ENCODE results near the gene FAM181A.

The FAM181A gene

DNA sequence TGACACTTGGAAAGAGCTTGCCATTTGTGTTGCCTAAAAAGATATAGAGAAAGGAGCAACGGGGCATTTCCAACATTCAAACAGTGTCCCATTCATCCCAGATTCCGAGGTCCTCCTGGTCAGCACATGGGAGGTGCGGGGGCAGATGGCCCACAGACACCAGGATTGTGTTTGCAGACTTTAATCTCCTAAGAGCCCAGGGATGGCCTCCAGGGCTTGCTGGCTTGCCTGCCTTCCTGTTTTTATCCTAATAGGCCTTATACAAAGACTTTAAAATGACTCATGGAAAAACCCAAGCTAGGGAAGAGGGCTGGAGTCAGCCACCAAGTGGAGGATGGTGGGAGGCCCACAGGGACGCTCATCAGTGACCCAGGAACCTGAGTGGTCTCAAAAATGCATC is 21.5 kb upstream of the FAM181A start:
- DNase-seq = no peak

DNA sequence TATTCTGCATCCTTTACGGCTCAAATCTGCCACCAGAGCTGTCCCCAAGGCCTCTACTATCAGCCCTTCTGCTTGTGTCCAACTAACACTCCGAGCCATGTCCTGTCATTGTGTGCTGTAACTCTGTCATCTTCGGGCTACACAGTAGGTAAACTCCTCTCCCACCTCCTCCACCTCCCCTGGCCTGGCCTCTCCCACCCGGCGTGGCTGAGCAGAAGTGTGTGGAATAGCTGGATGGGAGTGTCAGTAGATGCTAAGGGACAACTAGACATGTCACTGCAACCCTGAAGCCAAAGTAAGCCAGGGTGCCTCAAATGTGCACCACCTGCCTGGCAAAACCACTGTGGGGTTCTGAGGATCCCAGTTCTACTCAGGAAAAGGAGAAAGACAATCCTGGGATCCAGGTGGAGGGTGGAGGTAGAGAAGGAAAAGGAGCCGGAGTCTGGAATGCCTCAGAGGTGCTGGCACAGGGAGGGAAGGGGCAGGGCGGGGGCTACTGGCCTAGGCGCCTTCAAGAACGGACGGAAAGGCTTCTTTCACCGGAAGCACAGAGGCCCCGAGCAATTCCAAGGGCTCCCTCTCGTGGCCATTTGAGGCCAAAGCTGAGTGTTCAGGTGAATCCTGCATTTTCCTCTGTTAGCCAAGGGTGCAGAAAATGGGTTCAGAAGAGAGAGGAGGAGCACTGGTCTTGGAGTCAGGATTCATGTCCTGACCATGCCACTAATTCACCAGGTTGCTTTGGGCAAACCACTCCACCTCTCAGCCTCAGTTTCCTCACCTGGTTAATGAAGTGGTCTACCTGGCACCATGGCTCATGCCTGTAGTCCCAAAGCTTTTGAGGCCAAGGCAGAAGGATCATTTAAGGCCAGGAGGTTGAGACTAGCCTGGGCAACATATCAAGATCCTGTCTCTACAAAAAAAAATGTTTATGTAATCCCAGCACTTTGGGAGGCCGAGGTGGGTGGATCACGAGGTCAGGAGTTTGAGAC is 20.5 kb upstream of the FAM181A start:
- peak; percentile 3 for DNase-seq

DNA sequence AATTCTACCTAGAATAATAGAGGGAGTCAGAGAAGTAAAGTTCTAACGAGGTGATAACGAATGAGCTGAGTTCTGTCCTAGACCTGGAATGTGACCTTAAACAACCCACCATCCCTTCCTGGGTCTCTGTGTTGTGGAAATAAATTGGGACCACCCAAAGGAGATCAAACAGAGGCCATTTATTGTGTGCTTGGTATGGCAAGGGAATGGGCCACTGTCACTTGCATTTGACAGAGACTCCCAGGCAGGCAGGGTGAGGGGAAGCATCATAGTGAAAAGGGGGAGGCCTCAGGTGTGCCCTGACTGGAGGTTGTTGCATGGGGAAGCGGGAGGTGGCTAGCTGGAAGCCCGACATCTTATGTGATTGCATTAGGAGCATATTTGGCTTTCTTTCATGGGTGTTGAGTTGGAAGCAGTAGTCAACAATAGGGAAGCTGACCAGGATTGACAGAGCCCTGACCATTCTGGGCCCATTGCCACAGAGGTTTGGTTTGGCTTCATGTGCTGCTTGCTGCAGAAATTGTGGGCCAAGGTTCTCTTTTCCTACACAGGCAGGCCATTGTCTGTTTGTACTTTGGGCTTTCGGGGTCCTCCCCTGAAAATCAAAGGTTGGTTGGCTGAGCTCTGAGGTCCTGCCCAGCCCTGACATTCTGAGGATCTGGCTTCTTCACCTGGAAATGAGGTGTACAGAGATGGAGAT is 17.6 kb upstream of the FAM181A start:
- DNase-seq = peak; percentile 29

DNA sequence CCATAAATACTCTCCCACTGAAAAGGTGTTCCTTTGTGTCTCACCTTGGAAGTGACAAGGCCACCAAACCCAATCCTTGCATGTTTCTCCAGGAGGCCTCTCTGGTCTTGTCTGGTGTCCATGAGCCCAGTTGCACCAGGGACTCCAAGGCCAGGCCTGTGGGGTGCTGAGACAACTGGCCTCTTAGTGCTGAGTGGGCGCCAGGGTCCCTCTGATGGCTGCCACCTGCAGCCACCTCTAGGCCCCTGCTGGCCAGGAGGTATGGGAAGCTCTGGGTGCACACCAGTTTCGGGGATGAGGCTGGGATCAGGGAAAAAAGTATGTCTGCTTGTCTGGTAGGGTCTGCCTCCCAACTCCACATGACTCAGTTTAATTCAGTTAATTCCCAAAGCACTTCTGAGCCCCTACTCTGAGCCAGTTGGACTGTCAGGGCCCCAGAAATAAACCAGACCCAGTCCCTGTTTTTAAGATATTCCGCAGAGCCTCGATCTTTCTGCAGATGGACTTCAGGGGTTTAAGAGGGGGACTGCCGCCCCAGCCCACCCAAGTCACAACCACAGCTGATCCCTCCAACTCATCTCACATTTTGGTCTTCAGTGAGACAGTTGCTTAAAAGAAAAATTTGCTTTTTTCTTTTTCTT is 15.0 kb upstream of the FAM181A start:
- DNase-seq = no peak

DNA sequence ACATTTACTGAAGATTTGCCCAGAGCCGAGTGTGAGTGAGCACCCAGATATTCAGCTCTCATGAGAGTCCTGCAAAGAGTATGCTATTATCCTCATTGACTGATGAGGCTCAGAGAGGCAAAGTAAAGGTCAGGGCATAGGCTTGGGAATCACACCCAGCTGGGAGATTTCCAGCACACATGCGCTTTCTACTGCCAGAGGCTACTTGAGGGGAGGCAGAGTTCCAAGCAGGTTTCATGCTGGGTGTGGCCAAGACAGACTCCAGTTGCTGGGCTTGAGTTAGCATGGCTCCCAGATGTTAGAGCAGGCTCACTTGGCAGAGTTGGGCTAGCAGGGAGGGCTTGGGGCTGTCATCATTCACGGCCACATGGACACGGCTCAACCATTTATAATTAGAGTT is 14.4 kb upstream of the FAM181A start:
- no peak for DNase-seq

DNA sequence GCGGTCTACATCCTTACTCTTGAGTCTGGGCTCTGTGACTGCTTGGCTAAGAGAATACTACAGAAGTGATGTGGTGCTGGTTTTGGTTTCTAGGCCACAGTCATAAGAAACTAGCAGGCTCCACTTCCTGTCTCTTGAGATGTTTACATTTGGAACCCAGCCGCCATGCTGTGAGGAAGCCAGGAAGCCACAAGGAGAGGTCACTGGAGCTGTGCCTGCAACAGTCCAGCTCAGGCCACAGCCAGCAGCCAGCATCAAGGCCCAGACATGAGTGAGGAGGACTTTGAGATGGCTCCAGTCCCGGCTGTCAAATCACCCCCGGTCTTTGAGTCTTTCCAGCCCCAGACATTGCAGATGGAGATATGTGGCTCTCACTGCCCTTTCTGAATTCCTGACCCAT is 12.9 kb upstream of the FAM181A start:
- no peak for DNase-seq

DNA sequence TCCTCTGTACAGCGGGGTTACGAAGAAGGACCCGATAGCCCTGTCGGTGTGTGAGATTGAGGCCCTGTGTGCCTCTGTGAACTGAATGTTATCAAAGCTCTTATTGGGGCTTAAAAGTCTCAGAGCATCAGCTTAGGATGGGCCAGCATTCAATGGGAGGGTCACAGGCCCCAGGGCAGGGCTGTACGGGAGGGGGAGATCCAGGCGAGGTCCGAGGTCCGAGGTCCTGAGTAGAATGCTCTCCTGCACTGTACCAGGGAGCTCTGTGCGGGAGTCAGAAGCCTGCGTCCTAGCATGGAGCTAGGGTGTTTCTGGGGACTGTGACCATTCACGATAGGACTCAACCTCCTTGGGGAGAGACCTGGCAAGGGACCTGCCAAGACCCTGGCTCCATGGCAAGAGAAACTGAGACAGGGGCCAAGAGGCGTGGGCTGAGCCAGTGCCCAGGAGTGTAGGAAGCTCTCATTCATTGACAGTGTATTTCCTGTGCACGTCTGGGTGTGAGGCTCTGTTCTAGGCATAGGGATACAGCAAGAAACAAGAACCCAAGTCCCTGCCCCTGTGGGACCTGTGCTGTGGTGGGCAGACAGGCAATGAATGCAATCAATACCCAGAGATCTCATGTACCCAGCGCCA is 12.0 kb upstream of the FAM181A start:
- DNase-seq = no peak

DNA sequence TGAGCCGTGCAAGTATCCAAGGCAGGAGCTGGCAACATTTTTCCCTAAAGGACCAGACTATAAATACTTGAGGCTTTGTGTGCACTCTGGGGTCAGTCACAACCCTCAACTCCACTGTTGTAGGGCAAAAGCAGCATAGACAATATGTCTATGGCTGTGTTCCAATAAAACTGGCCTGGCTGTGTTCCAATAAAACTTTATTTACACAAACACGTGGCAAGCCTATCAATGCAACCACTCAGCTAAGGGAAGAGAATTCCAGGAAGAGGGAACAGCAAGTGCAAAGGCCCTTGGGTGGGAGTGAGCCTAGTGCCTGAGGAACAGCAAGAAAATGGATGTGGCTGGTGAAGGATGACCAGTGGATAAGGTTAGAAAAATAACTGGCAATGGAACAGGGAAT is 11.3 kb upstream of the FAM181A start:
- DNase-seq = no peak

DNA sequence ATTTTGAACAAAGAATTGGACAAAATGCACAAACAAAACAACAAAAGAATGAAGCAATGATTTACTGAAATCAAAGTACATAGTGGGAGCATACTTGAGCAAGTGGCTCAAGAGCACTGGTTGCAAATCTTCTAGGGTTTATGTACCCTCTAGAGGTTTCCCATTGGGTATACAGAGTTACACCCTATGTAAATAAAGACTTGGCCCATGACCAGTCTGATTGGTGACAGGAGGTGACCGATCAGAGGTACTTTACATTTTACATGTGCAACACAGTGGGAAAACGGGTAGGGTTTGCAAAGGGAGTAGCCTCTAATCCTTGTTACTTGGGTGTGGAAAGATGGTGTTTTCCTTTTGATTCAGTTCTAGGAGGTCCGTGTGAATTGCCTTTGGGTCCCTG is 10.6 kb upstream of the FAM181A start:
- DNase-seq = no peak

DNA sequence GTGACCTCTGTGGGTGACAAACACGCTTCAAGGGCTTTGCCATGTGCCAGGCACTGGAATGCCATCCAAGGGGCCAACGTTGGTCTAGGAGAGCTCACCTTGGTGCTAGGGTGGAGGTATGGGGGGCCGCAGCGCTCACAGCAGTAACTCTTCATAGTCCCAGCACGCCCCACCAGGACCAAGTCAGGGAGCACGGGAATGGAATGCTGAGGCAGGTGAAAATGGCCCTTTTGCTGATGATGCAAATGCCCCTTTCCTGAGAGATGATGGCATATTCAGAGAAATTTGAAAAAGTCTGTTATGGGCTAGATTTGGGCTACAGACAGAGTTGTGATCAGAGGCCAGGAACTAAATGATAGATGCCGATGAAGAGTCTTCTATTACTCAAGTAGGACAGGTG is 10.0 kb upstream of the FAM181A start:
- DNase-seq = no peak

DNA sequence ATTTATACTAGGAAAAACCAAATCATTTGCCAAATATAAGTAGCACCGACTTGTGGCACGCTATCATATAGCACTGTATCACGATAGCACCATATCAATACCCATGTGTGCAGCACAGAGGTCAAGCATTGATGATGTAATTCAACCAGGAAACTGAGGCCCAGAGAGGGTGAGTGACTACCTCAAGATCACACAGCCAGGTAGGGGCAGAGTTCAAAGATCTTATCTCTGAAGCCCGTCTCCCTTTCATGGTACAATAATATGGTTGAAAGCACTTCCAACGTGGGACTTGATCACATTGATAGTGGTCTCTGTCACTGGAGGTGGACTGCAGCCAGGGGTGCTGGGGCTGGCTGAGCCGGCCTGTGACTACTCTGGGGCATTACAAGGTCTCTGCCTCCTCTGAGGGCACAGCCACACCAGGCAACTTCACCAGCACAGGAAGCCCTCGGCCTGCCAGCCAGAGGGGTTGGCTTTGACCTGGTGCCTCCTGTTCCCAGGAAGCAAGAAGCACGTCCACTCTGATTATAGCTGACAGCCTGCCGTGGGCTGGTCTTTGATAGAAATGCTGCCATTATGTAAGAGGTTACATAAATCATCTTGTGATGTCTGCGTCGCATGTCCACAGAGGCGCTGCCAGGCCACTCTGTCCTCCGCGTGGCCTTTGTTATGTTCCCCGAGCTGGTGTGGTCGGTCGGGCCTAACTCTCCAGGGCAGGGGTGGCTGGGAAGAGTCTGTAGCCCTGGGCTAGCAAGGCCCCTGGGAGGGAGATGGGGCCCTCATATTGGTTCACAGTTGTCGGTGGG is 5.9 kb upstream of the FAM181A start:
- DNase-seq = no peak

DNA sequence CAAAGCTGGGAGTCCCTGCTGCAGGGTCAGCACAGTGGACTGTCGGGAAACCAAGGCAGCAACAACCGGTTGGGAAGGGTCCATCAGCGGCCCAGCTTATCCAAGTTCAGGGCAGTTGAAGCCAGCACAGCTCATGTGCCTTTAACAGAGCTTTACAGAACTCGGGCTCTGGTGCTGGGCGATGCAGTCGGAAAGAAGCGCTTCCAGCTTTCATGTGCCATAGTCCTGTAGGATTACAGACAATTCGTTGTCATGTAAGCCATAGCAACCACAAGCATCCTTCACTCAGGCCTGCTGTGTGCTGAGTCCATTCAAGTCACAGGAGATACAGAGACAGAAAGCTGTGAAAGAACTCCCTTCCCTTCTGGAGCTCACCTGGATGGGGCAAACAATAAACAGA is 3.5 kb upstream of the FAM181A start:
- no peak for DNase-seq

DNA sequence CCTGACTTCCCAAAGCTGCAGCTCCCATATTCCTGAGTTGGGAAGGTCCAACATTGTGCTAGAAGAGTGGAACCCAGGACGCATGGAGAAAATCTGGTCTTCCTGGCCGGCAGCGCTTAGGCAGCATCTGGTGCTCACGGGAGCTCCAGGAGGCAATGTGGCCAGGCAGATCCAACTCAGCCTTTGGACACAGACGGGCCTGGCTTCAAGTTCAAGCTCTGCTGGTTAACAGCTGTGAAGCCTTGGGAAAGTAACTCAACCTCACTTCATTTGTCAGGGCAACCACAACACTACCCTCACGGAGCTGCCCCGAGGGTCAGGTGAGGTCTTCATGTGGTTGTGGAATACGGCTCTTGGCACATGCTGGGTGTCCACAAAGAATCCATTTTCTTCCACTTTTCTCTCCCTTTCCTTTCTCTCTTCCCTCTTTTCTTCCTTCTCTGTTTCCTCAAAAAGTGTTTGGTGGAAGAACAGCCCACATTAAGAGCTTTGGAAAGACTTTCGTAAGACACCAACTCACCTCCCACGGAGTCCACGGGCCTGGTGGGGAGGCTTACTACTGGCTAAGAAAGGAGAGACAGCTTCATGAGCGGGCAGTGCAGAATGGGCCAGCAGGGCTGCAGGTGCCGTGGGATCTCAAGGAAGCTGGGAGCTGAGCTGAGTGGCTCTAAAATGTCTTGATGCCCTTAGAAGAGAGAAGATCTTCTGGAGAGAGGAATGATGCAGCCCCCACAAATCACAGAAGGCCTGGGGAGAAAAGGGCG is 2.4 kb upstream of the FAM181A start:
- no peak for DNase-seq

DNA sequence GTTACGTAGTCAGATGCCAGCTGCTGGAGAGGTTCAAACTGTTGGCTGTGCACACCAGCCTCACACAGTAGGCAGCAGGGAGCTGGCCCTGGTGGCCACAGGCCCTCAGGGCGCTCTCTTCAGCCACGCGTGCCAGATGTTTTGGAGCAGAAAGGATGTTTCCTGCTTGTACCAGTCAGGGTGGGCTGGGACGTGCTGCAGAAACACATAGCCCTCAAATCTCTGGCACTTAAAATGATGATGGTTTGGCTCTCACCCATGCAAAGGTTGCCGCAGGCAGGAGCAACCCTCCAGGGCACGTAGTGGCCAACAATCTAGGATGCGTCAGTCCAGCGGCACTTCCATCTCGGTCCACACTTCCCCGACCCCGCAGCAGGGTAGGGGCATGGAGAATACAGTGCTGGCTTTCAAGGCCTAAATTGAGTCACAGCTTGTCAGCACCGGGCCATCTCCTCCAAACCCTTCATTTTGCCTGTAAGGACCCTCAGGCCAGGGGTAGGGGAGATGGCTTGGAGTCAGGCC is 1.7 kb upstream of the FAM181A start:
- DNase-seq = no peak

DNA sequence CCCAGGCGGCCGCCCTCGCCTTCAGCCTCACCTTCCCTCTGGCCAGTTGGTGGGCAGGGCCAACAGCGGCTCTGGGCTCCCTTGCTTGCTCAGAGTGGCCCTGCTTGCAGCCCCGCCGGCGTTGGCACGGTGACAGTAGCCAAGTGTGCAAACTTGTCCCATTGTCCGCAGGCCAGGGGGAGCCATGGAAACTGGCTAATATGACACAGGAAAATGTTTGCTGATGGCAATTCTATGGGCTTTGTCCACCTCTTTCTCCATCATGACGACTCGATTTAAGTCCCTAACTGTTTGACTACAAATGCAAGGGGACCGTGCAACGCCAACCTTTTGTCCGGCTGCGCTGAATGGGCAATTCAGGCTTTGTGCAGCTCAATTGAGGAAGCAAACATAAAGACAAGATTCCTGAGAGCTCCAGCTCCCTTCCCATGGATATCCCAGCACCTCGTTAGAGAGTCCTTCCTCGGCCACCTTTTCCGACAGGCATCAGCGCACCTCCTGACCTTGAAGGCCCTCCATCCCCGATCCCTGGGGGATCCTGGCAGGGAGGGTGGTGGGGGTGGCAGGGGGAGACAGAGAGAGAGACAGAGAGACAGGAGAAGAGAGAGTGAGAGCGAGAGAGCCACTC is 785 bp upstream of the FAM181A start:
- DNase-seq = no peak

DNA sequence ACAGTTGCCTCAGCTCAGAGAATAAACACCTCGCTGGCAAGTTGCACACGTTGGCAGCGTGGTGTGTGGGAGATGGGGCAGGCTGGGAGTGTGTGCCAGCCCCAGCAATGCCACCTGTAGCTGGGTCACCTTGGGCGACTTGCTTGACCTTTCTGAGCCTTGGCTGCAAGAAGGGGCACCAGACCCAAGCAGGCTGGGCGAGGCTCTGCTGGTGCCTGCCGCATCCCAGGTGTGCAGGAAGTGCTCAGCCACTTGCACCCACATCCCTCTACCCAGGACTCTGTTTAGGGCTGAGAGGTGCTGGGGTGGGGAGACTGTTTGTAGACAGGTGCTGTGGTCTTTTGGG is 629 bp downstream of the FAM181A start:
- no peak for DNase-seq

DNA sequence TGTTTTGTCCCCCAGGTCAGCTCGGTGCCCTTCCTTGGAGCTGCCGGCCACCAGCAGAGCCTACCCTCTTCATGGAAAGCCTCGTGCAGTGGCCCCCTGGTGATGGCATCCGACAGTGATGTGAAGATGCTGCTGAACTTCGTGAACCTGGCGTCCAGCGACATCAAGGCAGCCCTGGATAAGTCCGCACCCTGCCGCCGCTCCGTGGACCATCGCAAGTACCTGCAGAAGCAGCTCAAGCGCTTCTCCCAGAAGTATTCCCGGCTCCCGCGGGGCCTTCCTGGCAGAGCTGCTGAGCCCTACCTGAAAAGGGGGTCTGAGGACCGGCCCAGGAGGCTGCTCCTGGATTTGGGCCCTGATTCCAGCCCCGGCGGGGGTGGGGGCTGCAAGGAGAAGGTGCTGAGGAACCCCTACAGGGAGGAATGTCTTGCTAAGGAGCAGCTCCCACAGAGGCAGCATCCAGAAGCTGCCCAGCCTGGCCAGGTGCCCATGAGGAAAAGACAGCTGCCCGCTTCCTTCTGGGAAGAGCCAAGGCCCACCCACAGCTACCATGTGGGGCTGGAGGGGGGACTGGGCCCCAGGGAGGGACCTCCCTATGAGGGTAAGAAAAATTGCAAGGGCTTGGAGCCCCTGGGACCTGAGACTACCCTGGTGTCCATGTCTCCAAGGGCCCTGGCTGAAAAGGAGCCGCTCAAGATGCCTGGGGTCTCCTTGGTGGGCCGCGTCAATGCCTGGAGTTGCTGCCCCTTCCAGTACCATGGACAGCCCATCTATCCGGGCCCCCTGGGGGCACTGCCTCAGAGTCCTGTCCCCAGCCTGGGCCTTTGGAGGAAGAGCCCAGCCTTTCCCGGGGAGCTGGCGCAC is 1.3 kb downstream of the FAM181A start:
- DNase-seq = no peak

DNA sequence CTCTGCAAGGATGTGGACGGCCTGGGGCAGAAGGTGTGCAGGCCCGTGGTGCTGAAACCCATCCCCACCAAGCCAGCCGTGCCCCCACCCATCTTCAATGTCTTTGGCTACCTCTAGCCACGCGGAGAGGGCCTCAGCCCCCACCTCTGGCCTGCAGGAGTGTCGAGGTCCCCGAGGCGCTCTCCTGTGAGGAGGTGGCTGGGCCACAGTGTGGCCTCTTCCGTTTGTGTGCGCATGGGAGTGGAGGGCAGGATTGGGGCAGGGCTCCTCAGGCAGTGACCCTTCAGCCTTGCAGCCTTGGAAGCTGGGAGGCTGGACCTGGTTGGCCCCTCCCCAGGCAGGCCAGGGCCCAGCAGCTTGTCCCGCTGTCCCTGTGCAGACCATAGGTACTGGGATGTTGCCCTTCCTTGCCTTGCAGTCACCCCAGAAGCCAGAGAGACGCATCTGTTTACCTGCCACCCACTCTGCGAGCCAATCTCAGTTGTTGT is 1.9 kb downstream of the FAM181A start:
- DNase-seq = no peak

DNA sequence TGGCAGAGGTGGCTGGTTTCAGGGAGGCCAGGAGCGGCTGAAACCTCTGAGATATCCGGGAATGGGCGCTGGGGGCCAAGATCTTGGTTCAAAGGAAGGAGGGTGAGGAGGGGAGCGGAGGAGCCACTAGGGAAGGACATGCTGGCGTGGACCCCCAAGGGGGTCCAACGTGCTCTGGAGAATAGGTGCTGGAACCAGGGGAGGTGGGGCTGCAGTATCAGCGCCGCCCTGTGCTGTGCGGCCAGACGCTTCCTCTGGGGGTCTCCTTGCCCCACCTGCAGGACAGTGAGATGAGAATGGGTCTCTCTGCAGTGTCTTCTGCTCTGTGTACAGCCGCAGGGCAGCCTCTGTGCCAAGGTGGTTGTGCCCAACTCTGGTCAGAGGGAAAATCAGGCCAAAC is 2.5 kb downstream of the FAM181A start:
- no peak for DNase-seq
